Measurements from ENCODE around the gene FLNB.

Gene FLNB

DNA sequence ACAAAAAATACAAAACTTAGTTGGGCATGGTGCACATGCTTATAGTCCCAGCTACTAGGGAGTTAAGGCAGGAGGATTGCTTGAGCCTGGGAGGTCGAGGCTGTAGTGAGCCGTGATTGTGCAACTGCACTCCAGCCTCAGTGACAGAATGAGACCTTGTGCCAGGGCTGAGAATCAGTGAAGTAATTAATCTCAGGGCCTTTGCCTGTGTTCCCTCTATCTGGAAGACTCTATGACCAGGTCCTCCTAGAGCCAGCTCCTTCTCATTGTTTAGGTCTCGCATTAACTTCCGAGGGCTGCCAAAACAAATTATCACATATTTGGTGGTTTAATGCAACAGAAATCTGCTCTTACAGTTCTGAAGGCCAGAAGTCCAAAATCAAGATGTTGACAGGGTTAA lies 41.4 kb upstream of the FLNB start:
- TF ChIP-seq FOXP2 (optimal IDR thresholded peaks at IDR 0.05; ENCODE audit: borderline replicate concordance, extremely low read depth, extremely low read length, insufficient read depth) (no peak), SIN3A (IDR thresholded peaks at IDR 0.05; ENCODE audit: borderline replicate concordance, insufficient read depth, low read length) (no peak), TAF1 (IDR thresholded peaks at IDR 0.05; ENCODE audit: borderline replicate concordance, insufficient read depth, low read length) (no peak), POLR2AphosphoS5 (IDR thresholded peaks at IDR 0.05; ENCODE audit: low read depth, low read length) (no peak)
- TF ChIP-seq, protein P1, sequence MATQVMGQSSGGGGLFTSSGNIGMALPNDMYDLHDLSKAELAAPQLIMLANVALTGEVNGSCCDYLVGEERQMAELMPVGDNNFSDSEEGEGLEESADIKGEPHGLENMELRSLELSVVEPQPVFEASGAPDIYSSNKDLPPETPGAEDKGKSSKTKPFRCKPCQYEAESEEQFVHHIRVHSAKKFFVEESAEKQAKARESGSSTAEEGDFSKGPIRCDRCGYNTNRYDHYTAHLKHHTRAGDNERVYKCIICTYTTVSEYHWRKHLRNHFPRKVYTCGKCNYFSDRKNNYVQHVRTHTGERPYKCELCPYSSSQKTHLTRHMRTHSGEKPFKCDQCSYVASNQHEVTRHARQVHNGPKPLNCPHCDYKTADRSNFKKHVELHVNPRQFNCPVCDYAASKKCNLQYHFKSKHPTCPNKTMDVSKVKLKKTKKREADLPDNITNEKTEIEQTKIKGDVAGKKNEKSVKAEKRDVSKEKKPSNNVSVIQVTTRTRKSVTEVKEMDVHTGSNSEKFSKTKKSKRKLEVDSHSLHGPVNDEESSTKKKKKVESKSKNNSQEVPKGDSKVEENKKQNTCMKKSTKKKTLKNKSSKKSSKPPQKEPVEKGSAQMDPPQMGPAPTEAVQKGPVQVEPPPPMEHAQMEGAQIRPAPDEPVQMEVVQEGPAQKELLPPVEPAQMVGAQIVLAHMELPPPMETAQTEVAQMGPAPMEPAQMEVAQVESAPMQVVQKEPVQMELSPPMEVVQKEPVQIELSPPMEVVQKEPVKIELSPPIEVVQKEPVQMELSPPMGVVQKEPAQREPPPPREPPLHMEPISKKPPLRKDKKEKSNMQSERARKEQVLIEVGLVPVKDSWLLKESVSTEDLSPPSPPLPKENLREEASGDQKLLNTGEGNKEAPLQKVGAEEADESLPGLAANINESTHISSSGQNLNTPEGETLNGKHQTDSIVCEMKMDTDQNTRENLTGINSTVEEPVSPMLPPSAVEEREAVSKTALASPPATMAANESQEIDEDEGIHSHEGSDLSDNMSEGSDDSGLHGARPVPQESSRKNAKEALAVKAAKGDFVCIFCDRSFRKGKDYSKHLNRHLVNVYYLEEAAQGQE (IDR thresholded peaks at IDR 0.05; ENCODE audit: insufficient read depth in 1 of 2, low read depth in 2 of 2, low read length in 2 of 2), result no peak

DNA sequence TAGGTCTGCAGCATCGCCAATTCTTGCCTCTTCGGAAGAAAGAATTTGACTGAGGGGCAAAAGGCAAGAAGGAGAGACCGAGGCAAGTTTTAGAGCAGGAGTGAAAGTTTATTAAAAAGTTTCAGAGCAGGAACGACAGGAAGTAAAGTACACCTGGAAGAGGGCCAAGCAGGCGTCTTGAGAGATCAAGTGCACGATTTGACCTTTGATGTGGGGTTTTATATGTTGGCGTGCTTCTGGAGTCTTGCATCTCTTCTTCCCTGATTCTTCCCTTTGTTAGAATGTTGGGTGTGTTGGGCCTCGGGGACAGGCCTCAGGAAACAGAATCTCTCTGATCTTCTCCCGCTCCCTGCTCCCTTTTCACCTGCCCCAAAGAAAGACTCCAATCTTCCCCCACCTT lies 40.6 kb upstream of the FLNB start:
- no peak for TF ChIP-seq TAF1 (IDR thresholded peaks at IDR 0.05; ENCODE audit: borderline replicate concordance, insufficient read depth, low read length)
- TF ChIP-seq FOXP2 (optimal IDR thresholded peaks at IDR 0.05; ENCODE audit: borderline replicate concordance, extremely low read depth, extremely low read length, insufficient read depth), result no peak
- TF ChIP-seq SIN3A (IDR thresholded peaks at IDR 0.05; ENCODE audit: borderline replicate concordance, insufficient read depth, low read length), result no peak
- TF ChIP-seq POLR2AphosphoS5 (IDR thresholded peaks at IDR 0.05; ENCODE audit: low read depth, low read length), result no peak
- TF ChIP-seq, protein P1 (IDR thresholded peaks at IDR 0.05; ENCODE audit: insufficient read depth in 1 of 2, low read depth in 2 of 2, low read length in 2 of 2), result no peak

DNA sequence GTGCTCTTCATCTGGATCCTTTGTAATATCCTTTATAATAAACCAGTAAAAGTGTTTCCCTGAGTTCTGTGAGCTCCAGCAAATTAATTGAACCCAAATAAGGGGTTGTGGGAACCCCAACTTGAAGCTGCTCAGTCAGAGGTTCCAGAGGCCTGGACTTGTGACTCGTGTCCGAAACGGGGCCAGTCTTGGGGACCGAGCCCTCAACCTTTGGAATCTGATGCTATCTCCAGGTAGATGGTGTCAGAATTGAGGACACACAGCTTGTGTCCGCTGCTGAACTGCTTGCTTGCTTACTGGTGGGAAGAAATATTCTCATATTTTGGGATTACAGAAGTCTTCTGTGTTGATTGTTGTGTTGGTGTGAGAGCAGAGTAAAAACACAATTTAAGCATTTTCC lies 39.7 kb upstream of the FLNB start:
- TF ChIP-seq SIN3A (IDR thresholded peaks at IDR 0.05; ENCODE audit: borderline replicate concordance, insufficient read depth, low read length) (no peak), TAF1 (IDR thresholded peaks at IDR 0.05; ENCODE audit: borderline replicate concordance, insufficient read depth, low read length) (no peak), POLR2AphosphoS5 (IDR thresholded peaks at IDR 0.05; ENCODE audit: low read depth, low read length) (no peak), FOXP2 (optimal IDR thresholded peaks at IDR 0.05; ENCODE audit: borderline replicate concordance, extremely low read depth, extremely low read length, insufficient read depth) (no peak)
- TF ChIP-seq, protein P1 (IDR thresholded peaks at IDR 0.05; ENCODE audit: insufficient read depth in 1 of 2, low read depth in 2 of 2, low read length in 2 of 2), result no peak

DNA sequence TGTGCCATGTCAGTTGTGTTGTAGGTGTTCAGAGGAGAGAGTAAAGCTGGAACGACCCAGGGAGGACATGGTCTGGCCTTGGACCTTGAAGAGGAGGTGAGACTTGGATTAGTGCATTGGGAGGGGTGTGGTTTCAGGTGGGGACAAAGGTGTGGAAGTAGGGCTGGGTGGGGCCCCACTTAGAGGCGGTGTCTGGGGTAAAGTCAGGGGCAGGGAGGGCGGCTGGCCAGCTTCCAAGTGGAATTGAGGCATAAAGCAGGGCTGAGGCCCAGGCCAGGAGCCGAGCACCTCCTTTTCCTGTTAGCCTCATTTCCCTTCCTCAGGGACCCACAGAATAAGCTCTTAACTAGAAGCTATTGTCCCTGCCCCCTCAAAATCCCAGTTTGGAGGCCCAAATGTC lies 36.2 kb upstream of the FLNB start:
- no peak for TF ChIP-seq FOXP2 (optimal IDR thresholded peaks at IDR 0.05; ENCODE audit: borderline replicate concordance, extremely low read depth, extremely low read length, insufficient read depth)
- TF ChIP-seq SIN3A (IDR thresholded peaks at IDR 0.05; ENCODE audit: borderline replicate concordance, insufficient read depth, low read length), result no peak
- TF ChIP-seq POLR2AphosphoS5 (IDR thresholded peaks at IDR 0.05; ENCODE audit: low read depth, low read length), result no peak
- no peak for TF ChIP-seq TAF1 (IDR thresholded peaks at IDR 0.05; ENCODE audit: borderline replicate concordance, insufficient read depth, low read length)
- TF ChIP-seq, protein P1 (IDR thresholded peaks at IDR 0.05; ENCODE audit: insufficient read depth in 1 of 2, low read depth in 2 of 2, low read length in 2 of 2), result no peak

Data from PFSK-1 (cell line).